PC-3 (cell line): Measurements from ENCODE around the gene PI4KA. TPM values are rescaled to one million over a fixed set of nuclear protein-coding genes. Genes with fewer than 3 reads are reported as not detected.

ENCODE experiments used
- ATAC-seq: fragments of 200-7000 bp; cut with Tn5 transposase; 2 replicates; pipeline ENCODE4 v1.9.1; 2020; ENCODE audit warnings: mild to moderate bottlenecking, moderate library complexity
- BruUV-seq: library from RNA; stranded (reverse); fragments of 400-500 nt; replicated peaks from 2 replicates; lab custom pipeline; 2021; lab: Mats Ljungman, UMichigan
- CTCF ChIA-PET: fragments of 300-600 bp; sonication (Branson Sonifier 250); formaldehyde crosslinking; loops from one replicate; lab custom pipeline; 2022; ENCODE audit warnings: antibody characterized with exemption; lab: Charles Lee
- POLR2A ChIA-PET: fragments of 300-600 bp; sonication (Branson Sonifier 250); formaldehyde crosslinking; loops from one replicate; lab custom pipeline; 2022; ENCODE audit warnings: antibody characterized with exemption; ENCODE audit not compliant: unreplicated experiment; lab: Charles Lee
- DNase-seq: peaks from one replicate; pipeline ENCODE4 v3.0.0-alpha.2; 2015
- H2AFZ ChIP-seq: fragments of 300-600 bp; sonication (generic); 2 replicates; pipeline ENCODE4 v1.6.0; 2016; ENCODE audit warnings: antibody characterized with exemption, low read length
- H3F3A ChIP-seq: fragments of 300-600 bp; sonication (generic); one replicate; pipeline ENCODE4 v1.6.0; 2017; ENCODE audit warnings: antibody characterized with exemption, low read length, control low read depth, mild to moderate bottlenecking; ENCODE audit not compliant: unreplicated experiment
- H3K27ac ChIP-seq: fragments of 300-600 bp; sonication (generic); 2 replicates; pipeline ENCODE4 v1.5.1; 2016; ENCODE audit warnings: mild to moderate bottlenecking, low read length
- H3K27me3 ChIP-seq: fragments of 300-600 bp; sonication (generic); 2 replicates; pipeline ENCODE4 v1.6.1; 2016; ENCODE audit warnings: low read length, mixed read lengths
- H3K36me3 ChIP-seq: fragments of 300-600 bp; sonication (generic); 2 replicates; pipeline ENCODE4 v1.6.1; 2016; ENCODE audit warnings: low read depth, mixed run types, low read length, mixed read lengths
- H3K4me1 ChIP-seq: fragments of 300-600 bp; sonication (generic); 2 replicates; pipeline ENCODE4 v1.5.1; 2016; ENCODE audit warnings: low read length; ENCODE audit not compliant: insufficient read depth
- H3K4me2 ChIP-seq: fragments of 300-600 bp; sonication (generic); 2 replicates; pipeline ENCODE4 v1.6.0; 2016; ENCODE audit warnings: low read length
- H3K4me3 ChIP-seq: fragments of 300-600 bp; sonication (generic); 2 replicates; pipeline ENCODE4 v1.5.1; 2016; ENCODE audit warnings: mild to moderate bottlenecking, low read length, mixed read lengths
- H3K79me2 ChIP-seq: fragments of 300-600 bp; sonication (generic); 2 replicates; pipeline ENCODE4 v1.6.1; 2017; ENCODE audit warnings: low read length, mixed read lengths
- H3K9ac ChIP-seq: fragments of 300-600 bp; sonication (generic); 2 replicates; pipeline ENCODE4 v1.6.0; 2016; ENCODE audit warnings: mild to moderate bottlenecking, low read length
- H3K9me2 ChIP-seq: fragments of 300-600 bp; sonication (generic); replicated peaks from 2 replicates; pipeline ENCODE4 v1.6.1; 2016; ENCODE audit warnings: mixed run types, low read length, mixed read lengths
- H3K9me3 ChIP-seq: fragments of 300-600 bp; sonication (generic); 2 replicates; pipeline ENCODE4 v1.6.1; 2016; ENCODE audit warnings: low read length, mixed read lengths
- H4K20me1 ChIP-seq: fragments of 300-600 bp; sonication (generic); 2 replicates; pipeline ENCODE4 v1.6.1; 2016; ENCODE audit warnings: low read length, mixed read lengths
- EZH2 ChIP-seq: fragments of 300-600 bp; sonication (generic); IDR thresholded peaks from one replicate; pipeline ENCODE4 v1.6.1; 2017; ENCODE audit warnings: antibody characterized with exemption, mild to moderate bottlenecking, low read length; ENCODE audit not compliant: unreplicated experiment
- EZH2phosphoT487 ChIP-seq: fragments of 300-600 bp; sonication (generic); IDR thresholded peaks from 2 replicates; pipeline ENCODE4 v1.6.1; 2018; ENCODE audit warnings: mild to moderate bottlenecking, antibody characterized with exemption, low read length, borderline replicate concordance
- intact Hi-C: fragments of 100-400 bp; cut with micrococcal nuclease; formaldehyde crosslinking; loops from 2 replicates; pipeline ENCODE4 v1.9.0; 2023
- total RNA-seq: library from RNA; depleted of rRNA; stranded (reverse); fragments of >200 nt; gene quantifications from 2 replicates; pipeline ENCODE4 v1.2.3, GENCODE V29; 2014
- TF ChIP-seq, protein P1 (sequence below): fragments of 300-600 bp; sonication (generic); conservative IDR thresholded peaks from 2 replicates; pipeline ENCODE4 v1.5.1; 2017; ENCODE audit warnings: antibody characterized with exemption, low read depth, mild to moderate bottlenecking, low read length

Gene PI4KA
- total RNA-seq, 1 experiment from 2014 or later: 39.7 TPM

DNA sequence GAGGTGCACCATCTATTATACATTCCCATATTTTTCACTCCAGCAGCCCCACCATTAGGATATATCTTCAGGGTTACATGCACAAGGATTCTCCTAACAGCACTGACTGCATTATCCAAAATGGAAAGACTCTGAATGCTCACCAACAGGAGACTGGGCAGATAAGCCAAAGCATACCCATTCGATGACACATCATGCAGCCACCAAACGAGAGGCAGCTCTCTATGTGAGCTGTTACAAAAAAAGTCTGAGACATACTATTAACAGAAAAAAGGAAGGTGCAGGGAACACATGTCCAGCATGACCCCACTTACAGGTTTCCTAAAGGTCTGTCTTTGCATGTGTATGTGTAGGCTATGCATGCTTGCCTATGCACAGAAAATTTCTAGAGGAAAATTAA, 97.1 kb downstream of the PI4KA start:
- H3K9ac ChIP-seq: no peak overlapping the region
- H4K20me1 ChIP-seq: no peaks in the 10 kb centered on the region
- no peaks in the 10 kb centered on the region for H3K9me3 ChIP-seq
- no peaks in the 10 kb centered on the region for H3F3A ChIP-seq
- no peaks in the 10 kb centered on the region for H3K79me2 ChIP-seq
- no peak for ATAC-seq
- H3K36me3 ChIP-seq: peaks cover 4% of the 10 kb centered on the region; the same call in 1 of the 2 replicates
- TF ChIP-seq EZH2 (no peak), EZH2phosphoT487 (no peak)
- H3K4me3 ChIP-seq: no peak overlapping the region
- ChIA-PET CTCF (no interaction called here), POLR2A (no interaction called here)
- intact Hi-C loops: no loop called here
- no peak overlapping the region for H2AFZ ChIP-seq
- DNase-seq: no peak
- no peak overlapping the region for H3K4me2 ChIP-seq
- BruUV-seq: no TSS peak
- no peak overlapping the region for H3K27ac ChIP-seq
- no peaks in the 10 kb centered on the region for H3K9me2 ChIP-seq
- no peaks in the 10 kb centered on the region for H3K27me3 ChIP-seq
- H3K4me1 ChIP-seq: no peaks in the 10 kb centered on the region

DNA sequence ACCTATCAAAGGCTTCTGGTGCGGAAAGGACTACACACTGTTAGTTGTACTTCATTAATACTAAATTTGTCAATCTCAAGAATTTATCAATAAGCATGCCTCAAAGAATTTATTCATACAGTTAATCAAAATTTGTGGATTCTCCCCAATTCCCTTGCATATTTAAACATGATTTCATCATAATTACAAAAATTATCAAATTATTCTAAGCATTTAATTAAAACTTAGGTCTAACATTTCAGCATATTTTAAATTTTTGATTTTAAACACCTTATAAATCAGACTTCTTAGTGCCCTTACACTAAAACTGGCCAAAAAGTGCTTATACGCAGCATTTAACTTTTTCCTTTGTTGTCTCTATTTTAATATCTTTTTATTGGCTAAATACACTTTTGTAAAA, 98.5 kb downstream of the PI4KA start:
- no TSS peak for BruUV-seq
- ATAC-seq: no peak
- POLR2A ChIA-PET: no interaction called here
- no peak for DNase-seq
- H3K4me2 ChIP-seq: no peak overlapping the region
- H3F3A ChIP-seq: no peaks in the 10 kb centered on the region
- no peaks in the 10 kb centered on the region for H3K9me2 ChIP-seq
- H3K27ac ChIP-seq: no peak overlapping the region
- peaks cover 4% of the 10 kb centered on the region; the same call in 1 of the 2 replicates for H3K36me3 ChIP-seq
- H3K4me3 ChIP-seq: no peak overlapping the region
- intact Hi-C loops: no loop called here
- H3K4me1 ChIP-seq: no peaks in the 10 kb centered on the region
- CTCF ChIA-PET: no interaction called here
- H3K27me3 ChIP-seq: no peaks in the 10 kb centered on the region
- no peak overlapping the region for H2AFZ ChIP-seq
- no peak overlapping the region for H3K9ac ChIP-seq
- H3K9me3 ChIP-seq: no peaks in the 10 kb centered on the region
- TF ChIP-seq EZH2phosphoT487 (no peak), EZH2 (no peak)
- TF ChIP-seq, protein P1, sequence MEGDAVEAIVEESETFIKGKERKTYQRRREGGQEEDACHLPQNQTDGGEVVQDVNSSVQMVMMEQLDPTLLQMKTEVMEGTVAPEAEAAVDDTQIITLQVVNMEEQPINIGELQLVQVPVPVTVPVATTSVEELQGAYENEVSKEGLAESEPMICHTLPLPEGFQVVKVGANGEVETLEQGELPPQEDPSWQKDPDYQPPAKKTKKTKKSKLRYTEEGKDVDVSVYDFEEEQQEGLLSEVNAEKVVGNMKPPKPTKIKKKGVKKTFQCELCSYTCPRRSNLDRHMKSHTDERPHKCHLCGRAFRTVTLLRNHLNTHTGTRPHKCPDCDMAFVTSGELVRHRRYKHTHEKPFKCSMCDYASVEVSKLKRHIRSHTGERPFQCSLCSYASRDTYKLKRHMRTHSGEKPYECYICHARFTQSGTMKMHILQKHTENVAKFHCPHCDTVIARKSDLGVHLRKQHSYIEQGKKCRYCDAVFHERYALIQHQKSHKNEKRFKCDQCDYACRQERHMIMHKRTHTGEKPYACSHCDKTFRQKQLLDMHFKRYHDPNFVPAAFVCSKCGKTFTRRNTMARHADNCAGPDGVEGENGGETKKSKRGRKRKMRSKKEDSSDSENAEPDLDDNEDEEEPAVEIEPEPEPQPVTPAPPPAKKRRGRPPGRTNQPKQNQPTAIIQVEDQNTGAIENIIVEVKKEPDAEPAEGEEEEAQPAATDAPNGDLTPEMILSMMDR: no peak
- H4K20me1 ChIP-seq: no peaks in the 10 kb centered on the region
- no peaks in the 10 kb centered on the region for H3K79me2 ChIP-seq

DNA sequence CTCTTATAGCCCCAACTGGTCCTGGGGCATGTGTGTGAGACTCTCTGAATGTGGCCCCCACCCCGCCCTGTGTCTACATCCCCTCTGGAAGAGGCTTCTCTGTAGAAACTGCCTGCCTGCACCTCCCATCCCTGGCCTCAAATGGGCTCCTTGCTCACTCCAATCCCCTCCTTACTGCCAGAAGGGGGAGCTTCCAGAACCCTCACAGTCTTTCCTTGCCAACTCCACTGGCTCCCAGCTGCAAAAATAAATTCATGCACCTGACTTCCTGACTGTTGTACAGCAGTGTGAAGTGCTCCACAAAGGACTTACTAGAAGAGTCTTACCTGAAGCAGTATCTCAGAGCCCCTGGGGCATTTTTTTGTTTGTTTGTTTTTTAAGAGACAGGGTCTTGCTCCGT, 99.9 kb downstream of the PI4KA start:
- Histone ChIP-seq H3F3A (no peaks in the 10 kb centered on the region), H3K27me3 (no peaks in the 10 kb centered on the region), H3K9me2 (no peaks in the 10 kb centered on the region), H3K27ac (no peak overlapping the region), H3K36me3 (no peaks in the 10 kb centered on the region; the same call in 1 of the 2 replicates), H3K79me2 (no peaks in the 10 kb centered on the region), H3K4me1 (no peaks in the 10 kb centered on the region), H3K4me2 (no peak overlapping the region), H2AFZ (no peak overlapping the region), H3K9ac (no peak overlapping the region), H3K9me3 (no peaks in the 10 kb centered on the region), H3K4me3 (no peak overlapping the region), H4K20me1 (no peaks in the 10 kb centered on the region)
- POLR2A ChIA-PET: no interaction called here
- peak; percentile 46; the same call in 1 of the 2 replicates for ATAC-seq
- intact Hi-C loops: no loop called here
- no TSS peak for BruUV-seq
- CTCF ChIA-PET: no interaction called here
- no peak for TF ChIP-seq EZH2
- TF ChIP-seq EZH2phosphoT487: no peak
- TF ChIP-seq, protein P1: peak; percentile 35; the same call in 1 of the 2 replicates
- DNase-seq: no peak
